SW480 (cell line): ENCODE results near the gene TNFRSF6B.
A peak's percentile ranks its signal among the peaks of the same experiment; 100 is the strongest.
"Not testable (repeated sequence)": the region's sequence is repeated elsewhere in the genome, so short reads cannot be mapped to it uniquely, and the experiment has no call there.

Source experiments
- DNase-seq: peaks from one replicate; pipeline ENCODE4 v3.0.0-alpha.2; 2016; ENCODE audit warnings: low spot score

The TNFRSF6B gene, protein sequence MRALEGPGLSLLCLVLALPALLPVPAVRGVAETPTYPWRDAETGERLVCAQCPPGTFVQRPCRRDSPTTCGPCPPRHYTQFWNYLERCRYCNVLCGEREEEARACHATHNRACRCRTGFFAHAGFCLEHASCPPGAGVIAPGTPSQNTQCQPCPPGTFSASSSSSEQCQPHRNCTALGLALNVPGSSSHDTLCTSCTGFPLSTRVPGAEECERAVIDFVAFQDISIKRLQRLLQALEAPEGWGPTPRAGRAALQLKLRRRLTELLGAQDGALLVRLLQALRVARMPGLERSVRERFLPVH

DNA sequence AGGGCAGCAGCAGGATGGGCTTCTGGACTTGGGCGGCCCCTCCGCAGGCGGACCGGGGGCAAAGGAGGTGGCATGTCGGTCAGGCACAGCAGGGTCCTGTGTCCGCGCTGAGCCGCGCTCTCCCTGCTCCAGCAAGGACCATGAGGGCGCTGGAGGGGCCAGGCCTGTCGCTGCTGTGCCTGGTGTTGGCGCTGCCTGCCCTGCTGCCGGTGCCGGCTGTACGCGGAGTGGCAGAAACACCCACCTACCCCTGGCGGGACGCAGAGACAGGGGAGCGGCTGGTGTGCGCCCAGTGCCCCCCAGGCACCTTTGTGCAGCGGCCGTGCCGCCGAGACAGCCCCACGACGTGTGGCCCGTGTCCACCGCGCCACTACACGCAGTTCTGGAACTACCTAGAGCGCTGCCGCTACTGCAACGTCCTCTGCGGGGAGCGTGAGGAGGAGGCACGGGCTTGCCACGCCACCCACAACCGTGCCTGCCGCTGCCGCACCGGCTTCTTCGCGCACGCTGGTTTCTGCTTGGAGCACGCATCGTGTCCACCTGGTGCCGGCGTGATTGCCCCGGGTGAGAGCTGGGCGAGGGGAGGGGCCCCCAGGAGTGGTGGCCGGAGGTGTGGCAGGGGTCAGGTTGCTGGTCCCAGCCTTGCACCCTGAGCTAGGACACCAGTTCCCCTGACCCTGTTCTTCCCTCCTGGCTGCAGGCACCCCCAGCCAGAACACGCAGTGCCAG, at the start of gene TNFRSF6B:
Gene TNFRSF6B, plus strand, starts transcription at position 25 of the 729 bp plus-strand sequence. Its CDS starts 116 bp downstream, at position 141.
- peak; percentile 38 for DNase-seq

- DNase-seq, result no peak
Measured at GRCh38 chr20:63648190-63648589, 48.3 kb upstream of the TNFRSF6B start.

- DNase-seq, result no peak
Measured at GRCh38 chr20:63648895-63649589, 47.4 kb upstream of the TNFRSF6B start.

DNA sequence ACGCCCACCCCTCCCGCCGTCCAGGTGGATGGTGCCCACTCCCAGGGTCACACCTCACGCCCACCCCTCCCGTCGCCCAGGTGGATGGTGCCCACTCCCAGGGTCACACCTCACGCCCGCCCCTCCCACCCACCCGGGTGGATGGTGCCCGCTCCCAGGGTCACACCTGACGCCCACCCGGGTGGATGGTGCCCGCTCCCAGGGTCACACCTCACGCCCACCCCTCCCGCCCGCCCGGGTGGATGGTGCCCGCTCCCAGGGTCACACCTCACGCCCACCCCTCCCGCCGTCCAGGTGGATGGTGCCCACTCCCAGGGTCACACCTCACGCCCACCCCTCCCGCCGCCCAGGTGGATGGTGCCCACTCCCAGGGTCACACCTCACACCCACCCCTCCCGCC, 46.0 kb upstream of the TNFRSF6B start:
- not testable (repeated sequence) for DNase-seq

- no peak for DNase-seq
Measured at GRCh38 chr20:63651942-63652191, 44.6 kb upstream of the TNFRSF6B start.

DNA sequence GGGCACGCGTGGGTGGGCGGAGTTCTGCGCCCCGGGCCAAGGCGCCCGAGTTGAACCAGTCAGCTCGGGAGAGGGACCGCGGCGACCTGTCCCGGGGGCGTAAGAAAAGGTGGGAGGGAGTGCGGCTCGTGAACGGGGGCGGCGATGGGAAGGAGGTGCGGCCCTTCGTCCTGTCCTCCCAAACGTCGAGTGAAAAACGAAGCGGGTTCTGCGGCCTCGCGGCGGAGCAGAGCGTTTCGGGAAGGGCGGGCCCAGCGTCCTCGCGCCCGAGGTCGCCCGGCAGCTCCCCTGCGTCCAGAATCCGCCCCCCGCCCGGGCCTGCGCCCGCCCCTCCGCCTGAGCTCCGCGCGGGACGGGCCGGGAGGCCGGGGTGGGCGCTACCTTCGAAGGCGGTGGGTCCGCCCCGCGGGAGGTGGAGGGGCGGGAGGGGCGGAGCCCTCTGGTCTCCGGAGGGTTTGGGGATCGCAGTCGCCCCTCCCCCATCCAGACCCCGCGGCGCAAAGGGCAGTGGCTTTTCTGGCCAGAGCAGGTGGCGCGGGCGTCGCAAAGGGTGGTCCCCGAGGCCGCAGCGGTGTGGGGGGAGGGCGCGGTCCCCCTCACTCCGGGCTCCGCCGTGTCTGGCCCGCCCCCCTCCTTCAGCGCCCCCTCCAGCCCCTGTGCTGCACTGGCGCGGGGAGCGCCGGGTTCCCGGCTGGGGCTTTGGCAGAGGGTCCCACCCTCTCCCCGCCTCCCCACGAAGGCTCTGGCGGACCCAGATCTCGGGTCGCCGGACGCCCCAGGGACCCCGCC, 44.1 kb upstream of the TNFRSF6B start:
- DNase-seq, result no peak

DNA sequence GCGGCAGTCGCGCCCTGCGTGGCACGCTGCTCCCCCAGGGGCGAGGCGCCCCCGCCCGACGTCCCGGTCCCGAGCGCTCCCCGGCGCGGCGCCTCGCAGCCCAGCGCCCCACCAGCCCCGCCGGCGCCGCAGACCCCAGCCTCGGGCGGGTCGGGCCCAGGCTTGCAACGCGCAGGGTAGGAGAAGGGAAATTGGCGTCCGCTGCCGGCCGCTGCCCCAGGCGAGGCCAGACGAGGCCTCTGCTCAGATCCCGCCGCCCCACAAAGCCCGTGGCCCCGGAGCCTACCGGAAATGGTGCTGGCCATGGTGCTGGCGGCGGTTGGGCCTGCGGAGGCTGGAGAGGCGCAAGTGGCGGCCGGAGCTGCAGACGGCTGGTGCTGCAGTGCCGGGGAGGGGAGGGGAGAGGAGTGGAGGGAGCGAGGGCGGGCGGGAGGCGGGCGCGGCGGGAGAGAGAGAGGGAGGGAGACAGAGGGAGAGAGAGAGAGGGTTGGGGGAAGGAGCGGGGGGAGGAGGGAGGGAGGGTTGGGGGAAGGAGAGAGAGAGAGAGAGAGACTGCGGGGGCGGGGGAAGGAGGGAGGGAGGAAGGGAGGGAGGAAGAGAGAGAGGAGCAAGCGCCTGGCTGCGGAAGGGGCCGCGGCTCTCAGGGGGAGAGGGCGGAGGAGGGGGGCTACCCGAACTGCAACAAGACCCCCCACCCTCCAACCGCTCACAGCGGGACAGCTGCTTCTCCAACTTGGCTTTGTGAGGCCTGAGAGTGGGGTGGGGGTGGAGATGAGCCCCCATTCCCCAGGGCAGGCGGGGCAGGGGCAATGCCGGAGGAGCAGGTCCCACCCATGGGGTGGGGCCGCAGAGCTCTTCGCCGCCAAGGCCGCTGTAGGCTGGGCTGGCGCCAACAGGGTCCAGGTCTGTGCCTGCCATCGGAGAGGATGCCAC, 43.1 kb upstream of the TNFRSF6B start, which contains the start of gene STMN3:
Gene STMN3, minus strand, starts transcription at position 384 of the 933 bp plus-strand sequence. Its CDS starts 79 bp downstream, at position 305.
- peak; percentile 91 for DNase-seq

DNA sequence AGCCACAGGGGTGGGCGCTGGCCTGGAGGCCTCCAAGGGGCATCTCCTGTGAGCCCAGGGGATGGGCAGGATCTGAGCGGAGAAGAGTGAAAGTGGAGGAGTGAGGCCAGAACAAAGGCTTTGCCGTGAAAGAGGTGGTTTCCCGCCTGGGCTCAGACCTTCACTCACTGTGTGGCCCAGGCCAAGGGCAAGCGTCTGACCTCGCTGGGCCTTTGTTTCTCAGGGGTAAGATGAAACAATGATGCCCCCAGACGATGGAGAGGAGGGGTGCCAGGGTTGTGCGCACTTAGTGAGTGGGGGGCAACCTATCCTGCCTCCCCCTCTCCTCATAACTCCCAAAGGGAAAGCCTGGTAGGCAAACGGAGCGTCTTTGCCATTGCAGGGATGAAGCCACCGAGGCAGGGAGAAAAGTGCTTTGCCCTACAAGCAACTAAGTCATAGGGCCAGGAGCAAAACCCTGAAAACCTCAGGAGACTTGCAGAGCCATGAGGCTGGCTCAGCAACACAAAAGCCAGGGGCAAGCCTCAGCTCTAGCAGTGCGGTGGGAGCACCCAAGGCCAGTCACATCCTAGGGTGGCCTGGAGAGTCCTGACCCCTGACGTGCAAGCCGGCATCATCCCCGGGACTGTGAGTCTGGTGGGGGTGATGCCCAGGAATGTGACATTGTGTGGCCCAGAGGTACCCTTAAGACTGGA, 42.3 kb upstream of the TNFRSF6B start:
- DNase-seq, result no peak

GRCh38 chr20:63655249-63655648, 41.2 kb upstream of the TNFRSF6B start:
- DNase-seq, result no peak

GRCh38 chr20:63656451-63656850, 40.0 kb upstream of the TNFRSF6B start:
- no peak for DNase-seq

DNA sequence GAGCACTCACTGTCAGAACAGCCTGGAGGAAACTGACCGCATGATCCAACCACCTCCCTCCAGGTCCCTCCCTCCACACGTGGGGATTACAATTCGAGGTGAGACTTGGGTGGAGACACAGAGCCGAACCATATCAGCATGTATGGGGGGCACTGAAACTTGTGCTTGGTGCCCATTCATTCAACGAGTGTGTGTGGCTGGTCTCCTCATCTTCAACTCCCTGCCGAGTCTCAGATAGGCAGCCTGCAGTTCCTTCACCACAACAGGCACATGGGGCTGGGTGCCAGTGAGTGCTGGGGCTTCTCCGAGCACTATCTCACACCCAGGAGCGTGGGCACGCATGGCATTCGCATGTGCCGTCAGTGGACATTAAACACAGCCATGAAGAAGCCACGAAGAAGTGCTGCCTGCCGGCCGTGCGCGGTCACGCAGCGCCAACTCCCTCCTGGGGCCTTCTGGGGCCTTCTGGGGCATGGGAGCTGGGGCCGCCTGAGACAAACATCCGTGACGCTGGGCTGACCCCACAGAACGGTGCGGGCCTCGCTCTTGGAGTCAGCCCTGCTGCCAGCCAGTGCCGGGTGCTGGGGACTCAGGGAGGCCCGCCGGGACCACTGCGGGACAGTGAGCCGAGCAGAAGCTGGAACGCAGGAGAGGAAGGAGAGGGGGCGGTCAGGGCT, 39.1 kb upstream of the TNFRSF6B start:
- no peak for DNase-seq

DNA sequence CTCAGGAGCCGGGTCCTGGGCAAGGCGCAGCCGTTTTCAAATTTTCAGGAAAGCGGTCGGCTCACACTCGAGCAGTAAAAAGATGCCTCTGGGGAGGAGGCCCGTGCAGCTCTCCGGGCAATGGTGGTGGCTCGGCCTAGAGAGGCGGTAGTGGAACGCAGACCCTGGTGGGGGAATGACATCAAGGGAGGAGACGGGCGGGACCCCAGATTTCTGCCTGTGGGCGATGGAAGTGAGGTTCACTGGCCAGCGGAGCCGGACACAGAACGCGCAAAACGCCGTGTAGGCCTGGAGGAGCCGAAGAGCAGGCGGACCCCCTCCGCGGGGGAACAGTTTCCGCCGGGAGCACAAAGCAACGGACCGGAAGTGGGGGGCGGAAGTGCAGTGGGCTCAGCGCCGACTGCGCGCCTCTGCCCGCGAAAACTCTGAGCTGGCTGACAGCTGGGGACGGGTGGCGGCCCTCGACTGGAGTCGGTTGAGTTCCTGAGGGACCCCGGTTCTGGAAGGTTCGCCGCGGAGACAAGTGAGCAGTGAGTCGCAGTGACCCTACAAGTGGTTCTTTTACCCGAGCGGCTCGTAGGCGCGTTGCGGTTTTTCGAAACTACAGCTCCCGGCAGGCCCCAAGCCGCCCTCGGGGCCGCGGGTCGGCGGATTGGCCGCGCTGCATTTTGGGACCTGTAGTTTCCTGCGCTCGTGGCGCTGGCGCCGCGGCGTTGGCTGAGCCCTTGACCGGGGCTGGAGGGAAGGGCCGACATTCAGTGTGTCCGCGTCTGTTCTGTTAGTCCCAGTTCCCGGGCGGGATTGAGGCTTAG, 38.3 kb upstream of the TNFRSF6B start, which contains the start of gene RTEL1:
Gene RTEL1, plus strand, starts transcription at position 376 of the 812 bp plus-strand sequence. CDS start 1,091 bp downstream, outside the sequence.
- DNase-seq, result peak; percentile 93

GRCh38 chr20:63658749-63659187, 37.7 kb upstream of the TNFRSF6B start:
- no peak for DNase-seq

DNA sequence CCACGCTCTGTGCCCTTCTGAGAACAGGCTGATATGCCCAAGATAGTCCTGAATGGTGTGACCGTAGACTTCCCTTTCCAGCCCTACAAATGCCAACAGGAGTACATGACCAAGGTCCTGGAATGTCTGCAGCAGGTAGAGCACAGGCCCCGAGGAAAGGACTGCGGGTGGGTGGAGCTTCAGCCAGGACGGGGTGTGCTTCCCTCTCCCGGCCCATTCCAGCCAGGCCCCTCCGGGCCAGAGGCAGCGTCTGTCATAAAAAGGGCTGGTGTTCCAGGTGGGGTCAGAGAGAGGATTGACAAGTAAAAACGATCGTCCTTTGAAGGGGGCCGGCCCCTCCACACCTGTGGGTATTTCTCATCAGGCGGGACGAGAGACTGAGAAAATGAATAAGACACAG, 37.1 kb upstream of the TNFRSF6B start:
- no peak for DNase-seq

- DNase-seq, result not testable (repeated sequence)
Measured at GRCh38 chr20:63660174-63660573, 36.3 kb upstream of the TNFRSF6B start.

DNA sequence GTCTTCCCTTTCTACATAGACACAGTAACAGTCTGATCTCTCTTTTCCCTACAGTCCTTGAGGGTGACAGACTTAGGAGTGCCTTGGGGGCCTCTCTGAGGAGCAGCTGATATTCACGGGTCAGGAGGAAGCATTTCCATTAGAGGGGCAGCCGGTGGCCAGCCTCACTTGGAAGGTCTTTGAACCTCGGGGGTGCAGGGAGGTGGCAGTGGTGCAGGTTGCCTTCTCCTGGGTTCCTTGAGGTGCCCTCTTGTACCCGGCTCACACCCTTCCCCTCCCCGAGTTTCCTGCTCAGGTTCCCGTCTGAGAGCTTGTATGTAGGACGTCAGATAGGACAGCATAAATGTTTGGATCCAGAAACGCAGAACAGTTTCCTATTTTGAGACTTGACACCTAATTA, 35.8 kb upstream of the TNFRSF6B start:
- no peak for DNase-seq

DNA sequence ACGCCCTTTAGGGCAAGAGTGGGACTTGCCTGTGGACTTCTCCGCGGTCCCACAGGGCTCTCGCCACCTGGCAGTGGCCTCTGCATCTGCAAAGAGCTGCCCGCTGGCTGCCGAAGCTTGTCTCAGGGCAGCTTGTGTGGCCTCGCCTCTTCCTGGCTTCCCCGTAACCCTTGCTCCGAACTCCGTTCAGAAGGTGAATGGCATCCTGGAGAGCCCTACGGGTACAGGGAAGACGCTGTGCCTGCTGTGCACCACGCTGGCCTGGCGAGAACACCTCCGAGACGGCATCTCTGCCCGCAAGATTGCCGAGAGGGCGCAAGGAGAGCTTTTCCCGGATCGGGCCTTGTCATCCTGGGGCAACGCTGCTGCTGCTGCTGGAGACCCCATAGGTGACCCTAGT, 35.3 kb upstream of the TNFRSF6B start:
- no peak for DNase-seq

- DNase-seq, result no peak
Measured at GRCh38 chr20:63661959-63662812, 34.3 kb upstream of the TNFRSF6B start.
